ENCODE results near the gene FAT3. TPM values are rescaled to one million over a fixed set of nuclear protein-coding genes. Genes with fewer than 3 reads are reported as not detected.

The FAT3 gene
- total and polyA plus RNA-seq, 9 donors: 0.39 to 2.8 (median 0.92) TPM

GRCh38 chr11:92240916-92241315 is 16.3 kb downstream of the FAT3 start:
- no peak for DNase-seq
- H3K9me3 ChIP-seq: no peaks in the 10 kb centered on the region
- no peaks in the 10 kb centered on the region for H3K4me1 ChIP-seq (ENCODE audit: insufficient read depth)
- intact Hi-C loops (cut with DNase I): no loop called here
- H3K4me3 ChIP-seq: no peak overlapping the region
- 5 to 17% (median 5%) methylated on average over 1 of the region's 1 CpG for WGBS, 3 donors
- no peak overlapping the region for H3K27ac ChIP-seq
- no peak for TF ChIP-seq POLR2A (IDR thresholded peaks at IDR 0.05)
- H3K27me3 ChIP-seq: no peaks in the 10 kb centered on the region
- no peaks in the 10 kb centered on the region for H3K36me3 ChIP-seq

GRCh38 chr11:92245700-92246271 is 21.2 kb downstream of the FAT3 start:
- H3K4me3 ChIP-seq: no peak overlapping the region
- no peak for DNase-seq
- TF ChIP-seq CTCF (IDR thresholded peaks at IDR 0.05) (no peak), POLR2A (IDR thresholded peaks at IDR 0.05) (no peak), EP300 (IDR thresholded peaks at IDR 0.05) (no peak)
- intact Hi-C loops (cut with DNase I): no loop called here
- H3K4me1 ChIP-seq (ENCODE audit: insufficient read depth): no peaks in the 10 kb centered on the region
- WGBS, 3 donors: 90 to 93% (median 91%) methylated on average over 5 of the region's 5 CpGs
- H3K36me3 ChIP-seq: no peaks in the 10 kb centered on the region
- H3K27ac ChIP-seq: no peak overlapping the region
- no peaks in the 10 kb centered on the region for H3K27me3 ChIP-seq
- H3K9me3 ChIP-seq: no peaks in the 10 kb centered on the region

- H3K9me3 ChIP-seq: no peaks in the 10 kb centered on the region
- H3K27ac ChIP-seq: no peak overlapping the region
- H3K4me3 ChIP-seq: no peak overlapping the region
- DNase-seq: no peak
- TF ChIP-seq CTCF (IDR thresholded peaks at IDR 0.05): no peak
- no peak for TF ChIP-seq POLR2A (IDR thresholded peaks at IDR 0.05)
- no peak for TF ChIP-seq EP300 (IDR thresholded peaks at IDR 0.05)
- intact Hi-C loops (cut with DNase I): no loop called here
- H3K27me3 ChIP-seq: no peaks in the 10 kb centered on the region
- no peaks in the 10 kb centered on the region for H3K4me1 ChIP-seq (ENCODE audit: insufficient read depth)
- no peaks in the 10 kb centered on the region for H3K36me3 ChIP-seq
Observed at GRCh38 chr11:92246630-92247029, 22.0 kb downstream of the FAT3 start.

- no peak for TF ChIP-seq POLR2A (IDR thresholded peaks at IDR 0.05)
- no peak for TF ChIP-seq CTCF (IDR thresholded peaks at IDR 0.05)
- TF ChIP-seq EP300 (IDR thresholded peaks at IDR 0.05): no peak
- WGBS, 3 donors: 65 to 78% (median 69%) methylated on average over 7 of the region's 7 CpGs
- Histone ChIP-seq H3K27ac (no peak overlapping the region), H3K4me1 (ENCODE audit: insufficient read depth) (no peaks in the 10 kb centered on the region), H3K9me3 (no peaks in the 10 kb centered on the region), H3K36me3 (no peaks in the 10 kb centered on the region), H3K27me3 (no peaks in the 10 kb centered on the region), H3K4me3 (no peak overlapping the region)
- intact Hi-C loops (cut with DNase I): no loop called here
- no peak for DNase-seq
Observed at GRCh38 chr11:92249156-92249753, 24.6 kb downstream of the FAT3 start.

GRCh38 chr11:92251980-92252379 is 27.4 kb downstream of the FAT3 start:
- Histone ChIP-seq H3K4me1 (ENCODE audit: insufficient read depth) (no peaks in the 10 kb centered on the region), H3K36me3 (no peaks in the 10 kb centered on the region), H3K27ac (no peak overlapping the region), H3K4me3 (no peak overlapping the region), H3K9me3 (no peaks in the 10 kb centered on the region), H3K27me3 (no peaks in the 10 kb centered on the region)
- TF ChIP-seq EP300 (IDR thresholded peaks at IDR 0.05) (no peak), CTCF (IDR thresholded peaks at IDR 0.05) (no peak), POLR2A (IDR thresholded peaks at IDR 0.05) (no peak)
- intact Hi-C loops (cut with DNase I): no loop called here
- 69 to 88% (median 84%) methylated on average over 1 of the region's 1 CpG for WGBS, 3 donors
- no peak for DNase-seq

Data from ovary (tissue), 9 donors.